Right lobe of liver (tissue), 6 donors: ENCODE results near the gene PRKAR1B. TPM values are rescaled to one million over a fixed set of nuclear protein-coding genes. Genes with fewer than 3 reads are reported as not detected.

Source experiments
- ATAC-seq, 4 donors: fragments of 200-7000 bp; cut with Tn5 transposase; one replicate each; pipeline ENCODE4 v1.9.1; 2020; ENCODE audit warnings: mild to moderate bottlenecking in 4 of 4, moderate library complexity in 4 of 4
- DNase-seq, 3 donors: peaks; one replicate each; pipeline ENCODE4 v3.0.0-alpha.2; 2020
- H3K27ac ChIP-seq, 3 donors: fragments of 200-600 bp; one replicate each; pipeline ENCODE4 v1.8.0; 2022
- H3K27me3 ChIP-seq, 2 donors: fragments of 200-600 bp; one replicate each; pipeline ENCODE4 v1.8.0; 2022
- H3K36me3 ChIP-seq, 4 donors: fragments of 200-600 bp; sonication (generic) in 1 of 4; one replicate each; pipeline versions ENCODE4 v1.5.1 to v1.8.0; 2017 to 2022; ENCODE audit warnings: control low read depth in 1 of 4
- H3K4me1 ChIP-seq, 4 donors: fragments of 200-600 bp; sonication (generic) in 1 of 4; one replicate each; pipeline versions ENCODE4 v1.5.1 to v1.8.0; 2017 to 2022; ENCODE audit warnings: control low read depth in 1 of 4
- H3K4me3 ChIP-seq, 3 donors: fragments of 200-600 bp; one replicate each; pipeline ENCODE4 v1.8.0; 2022
- H3K9me3 ChIP-seq, 4 donors: fragments of 200-600 bp; sonication (generic) in 1 of 4; one replicate each; pipeline versions ENCODE4 v1.5.1 to v1.8.0; 2017 to 2022; ENCODE audit warnings: control low read depth in 1 of 4
- POLR2A ChIP-seq: fragments of 450-650 bp; IDR thresholded peaks from one replicate; pipeline ENCODE4 v1.6.1; 2017; ENCODE audit warnings: antibody characterized with exemption, mild to moderate bottlenecking
- WGBS: methylation state at CpG from one replicate; pipeline ENCODE4 v1.1.6; 2018; ENCODE audit warnings: low coverage, low lambda C conversion rate; ENCODE audit not compliant: insufficient coverage; ENCODE audit errors: missing lambda C conversion rate; 5-methylcytosine and 5-hydroxymethylcytosine counted together
- intact Hi-C, 2 donors: fragments of 100-400 bp; cut with DNase I; formaldehyde crosslinking; loops; one replicate each; pipeline versions ENCODE4 v1.11.2 to v1.14.1; 2022
- total RNA-seq, 6 experiments: library from RNA; depleted of rRNA in 2 of 6; stranded (reverse); fragments of >200 nt in 2 of 6; fragmentation: NEBNext Ultra II Directional in 3 of 6; extraction: Animal tissue kit (Norgen Biotek cat#: 25700) in 3 of 6; gene quantifications; one replicate each; pipeline versions ENCODE4 v1.1.0 to v1.2.4, GENCODE V29; 2016 to 2023
- TF ChIP-seq, protein P1 (sequence below), 4 donors: fragments of 200-600 bp in 3 of 4; fragments of 450-650 bp in 1 of 4; IDR thresholded peaks; one replicate each; pipeline versions ENCODE4 v1.5.1 to v1.8.0; 2016 to 2022; ENCODE audit warnings: antibody characterized with exemption in 4 of 4, mild to moderate bottlenecking in 2 of 4
- donor health status: DM: no; HTN: yes; CAD: no.
- donor health status: DM: no; HTN: no; CAD: no.
- donor health status: DM: no; HTN: no; CAD: no.
- donor health status: DM: no; HTN: yes; CAD: no.
- donor health status: DM: no; HTN: yes; CAD: no.

PRKAR1B gene
- total RNA-seq, 6 experiments from 2014 or later: 4.7 to 20.8 (median 11.3) TPM

DNA sequence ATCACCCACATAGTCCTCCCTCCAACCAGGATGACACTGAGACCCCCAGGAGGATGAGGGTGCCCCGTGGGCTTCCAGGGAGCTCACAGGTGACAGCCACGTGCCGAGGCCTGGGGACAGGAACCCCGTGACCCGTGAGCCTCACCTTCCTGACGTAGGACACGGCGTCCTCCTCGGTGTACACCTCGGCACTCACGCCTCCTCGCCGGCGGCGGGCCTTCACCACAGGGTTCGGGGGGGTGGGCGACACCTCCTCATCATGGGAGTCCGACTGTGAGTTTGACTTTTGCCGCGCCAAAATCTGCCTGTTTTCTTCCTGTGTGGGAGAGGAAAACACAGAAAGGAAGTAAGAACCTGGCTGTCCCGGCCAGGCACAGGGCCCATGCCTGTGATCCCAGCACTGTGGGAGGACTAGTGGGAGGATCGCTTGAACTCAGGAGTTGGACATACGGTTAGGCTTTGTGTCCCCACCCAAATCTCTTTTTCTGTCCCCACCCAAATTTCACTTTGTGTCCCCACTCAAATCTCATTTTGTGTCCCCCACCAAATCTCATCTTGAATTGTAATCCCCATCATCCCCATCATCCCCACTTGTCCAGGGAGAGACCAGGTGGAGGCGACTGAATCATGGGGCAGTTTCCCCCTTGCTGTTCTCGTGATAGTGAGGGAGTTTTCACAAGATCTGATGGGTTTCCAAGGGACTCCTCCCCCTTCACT, 46.5 kb downstream of the PRKAR1B start:
- no peak overlapping the region for H3K27ac ChIP-seq
- H3K27me3 ChIP-seq: no peaks in the 10 kb centered on the region
- intact Hi-C loops: no loop called here
- no peaks in the 10 kb centered on the region for H3K4me1 ChIP-seq
- no peaks in the 10 kb centered on the region for H3K36me3 ChIP-seq
- 94% methylated on average over 9 of the region's 25 CpGs for WGBS
- TF ChIP-seq, protein P1, sequence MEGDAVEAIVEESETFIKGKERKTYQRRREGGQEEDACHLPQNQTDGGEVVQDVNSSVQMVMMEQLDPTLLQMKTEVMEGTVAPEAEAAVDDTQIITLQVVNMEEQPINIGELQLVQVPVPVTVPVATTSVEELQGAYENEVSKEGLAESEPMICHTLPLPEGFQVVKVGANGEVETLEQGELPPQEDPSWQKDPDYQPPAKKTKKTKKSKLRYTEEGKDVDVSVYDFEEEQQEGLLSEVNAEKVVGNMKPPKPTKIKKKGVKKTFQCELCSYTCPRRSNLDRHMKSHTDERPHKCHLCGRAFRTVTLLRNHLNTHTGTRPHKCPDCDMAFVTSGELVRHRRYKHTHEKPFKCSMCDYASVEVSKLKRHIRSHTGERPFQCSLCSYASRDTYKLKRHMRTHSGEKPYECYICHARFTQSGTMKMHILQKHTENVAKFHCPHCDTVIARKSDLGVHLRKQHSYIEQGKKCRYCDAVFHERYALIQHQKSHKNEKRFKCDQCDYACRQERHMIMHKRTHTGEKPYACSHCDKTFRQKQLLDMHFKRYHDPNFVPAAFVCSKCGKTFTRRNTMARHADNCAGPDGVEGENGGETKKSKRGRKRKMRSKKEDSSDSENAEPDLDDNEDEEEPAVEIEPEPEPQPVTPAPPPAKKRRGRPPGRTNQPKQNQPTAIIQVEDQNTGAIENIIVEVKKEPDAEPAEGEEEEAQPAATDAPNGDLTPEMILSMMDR (IDR thresholded peaks at IDR 0.05): no peak
- no peak for TF ChIP-seq POLR2A
- H3K4me3 ChIP-seq: no peak overlapping the region
- DNase-seq (peak in 1 of 3 donors; percentile 35), ATAC-seq (no peak)
- peaks cover 0 to 3% (median 0%) of the 10 kb centered on the region in 4 donors for H3K9me3 ChIP-seq

- no peak for TF ChIP-seq POLR2A
- TF ChIP-seq, protein P1 (IDR thresholded peaks at IDR 0.05): no peak
- H3K4me3 ChIP-seq: no peak overlapping the region
- 100% methylated on average over 5 of the region's 23 CpGs for WGBS
Measured at GRCh38 chr7:676972-677385, 50.1 kb downstream of the PRKAR1B start.

DNA sequence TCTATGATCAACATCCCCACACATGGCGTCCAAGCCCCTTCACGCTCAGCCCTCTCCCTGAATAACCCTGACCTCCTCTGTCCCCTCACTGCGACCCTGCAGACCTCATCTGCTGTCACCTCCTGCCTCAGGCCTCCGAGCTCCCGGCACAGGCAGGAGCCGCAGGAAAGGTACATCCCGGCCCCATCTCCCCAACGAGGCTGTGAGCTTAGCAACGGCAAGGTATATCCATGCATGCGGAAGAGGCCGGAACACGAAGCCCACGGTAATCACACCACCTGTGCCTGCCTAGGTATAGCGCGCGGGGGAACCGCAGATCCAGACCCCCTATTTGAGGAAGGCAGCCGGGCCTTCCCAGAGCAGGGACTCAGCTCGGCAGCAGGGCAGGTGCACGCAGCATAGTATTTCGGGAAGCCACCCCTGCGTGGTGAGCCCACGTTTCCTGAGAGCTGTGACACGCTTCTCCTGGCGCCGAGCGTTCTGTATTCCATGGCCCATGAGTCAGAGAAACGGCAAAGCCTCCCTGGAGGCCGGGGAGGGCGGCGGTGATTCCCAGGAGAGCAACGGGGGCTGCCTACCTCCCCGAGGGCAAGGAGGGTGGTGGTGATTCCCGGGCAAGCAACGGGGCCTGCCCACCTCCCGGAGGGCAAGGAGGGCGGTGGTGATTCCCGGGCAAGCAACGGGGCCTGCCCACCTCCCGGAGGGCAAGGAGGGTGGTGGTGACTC, 50.7 kb downstream of the PRKAR1B start:
- H3K27ac ChIP-seq: no peak overlapping the region
- 92% methylated on average over 19 of the region's 40 CpGs for WGBS
- no peaks in the 10 kb centered on the region for H3K4me1 ChIP-seq
- intact Hi-C loops: no loop called here
- TF ChIP-seq, protein P1 (IDR thresholded peaks at IDR 0.05): no peak
- TF ChIP-seq POLR2A: no peak
- DNase-seq (peak in 1 of 3 donors; percentile 37), ATAC-seq (no peak)
- no peak overlapping the region for H3K4me3 ChIP-seq
- no peaks in the 10 kb centered on the region for H3K27me3 ChIP-seq
- no peaks in the 10 kb centered on the region for H3K36me3 ChIP-seq
- no peaks in the 10 kb centered on the region for H3K9me3 ChIP-seq

More at GRCh38 chr7:676972-677385, 50.1 kb downstream of the PRKAR1B start:
- DNase-seq: peak in 1 of 3 donors; percentile 39
- no peak for ATAC-seq
- no peaks in the 10 kb centered on the region for H3K36me3 ChIP-seq
- H3K9me3 ChIP-seq: no peaks in the 10 kb centered on the region
- no peak overlapping the region for H3K27ac ChIP-seq
- no peaks in the 10 kb centered on the region for H3K27me3 ChIP-seq
- H3K4me1 ChIP-seq: no peaks in the 10 kb centered on the region
- intact Hi-C loops: no loop called here

DNA sequence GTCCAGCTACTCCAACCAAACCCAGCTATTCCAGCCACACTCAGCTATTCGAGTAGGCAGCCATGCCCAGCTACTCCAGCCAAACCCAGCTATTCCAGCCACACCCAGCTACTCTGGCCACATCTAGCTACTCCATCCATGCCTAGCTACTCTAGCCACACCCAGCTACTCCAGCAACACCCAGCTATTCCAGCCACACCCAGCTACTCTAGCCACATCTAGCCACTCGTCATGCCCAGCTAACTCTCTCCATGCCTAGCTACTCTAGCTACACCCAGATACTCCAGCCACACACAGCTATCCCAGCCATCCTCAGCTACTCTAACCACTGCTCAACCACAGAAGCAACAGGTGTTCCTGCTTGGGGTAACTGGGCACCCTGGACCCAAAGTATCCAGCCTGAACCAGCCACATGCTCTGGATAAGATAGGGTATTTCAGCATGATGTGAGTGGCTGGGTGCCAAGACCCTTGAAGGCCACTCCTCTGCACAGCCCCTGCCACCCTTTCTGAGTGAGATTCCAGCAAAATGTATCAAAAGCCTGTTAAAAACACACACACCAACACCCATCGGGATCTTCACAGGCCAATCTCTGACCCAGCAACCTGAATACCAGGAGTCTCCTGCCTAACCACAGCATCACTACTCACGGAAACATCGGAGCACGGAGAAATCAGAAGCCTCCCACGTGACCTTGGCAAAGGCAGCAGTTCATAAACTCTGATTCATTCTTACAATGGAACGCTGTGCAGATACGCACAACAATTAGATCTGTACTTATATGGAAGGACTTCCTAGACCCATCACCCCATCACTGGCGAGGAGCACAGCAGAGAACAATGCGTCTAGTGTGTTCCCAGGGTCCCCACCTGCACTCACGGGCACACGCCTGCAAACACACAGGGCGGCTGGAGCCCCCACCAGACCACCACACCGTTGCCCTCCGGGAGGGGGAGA, 52.3 kb downstream of the PRKAR1B start:
- TF ChIP-seq, protein P1 (IDR thresholded peaks at IDR 0.05): no peak
- TF ChIP-seq POLR2A: no peak
- 91% methylated on average over 14 of the region's 16 CpGs for WGBS
- ATAC-seq (no peak), DNase-seq (peak in 1 of 3 donors; percentile 10)
- no peaks in the 10 kb centered on the region for H3K27me3 ChIP-seq
- H3K27ac ChIP-seq: no peak overlapping the region
- H3K4me1 ChIP-seq: no peaks in the 10 kb centered on the region
- intact Hi-C loops: no loop called here
- H3K4me3 ChIP-seq: no peak overlapping the region
- H3K9me3 ChIP-seq: no peaks in the 10 kb centered on the region
- H3K36me3 ChIP-seq: no peaks in the 10 kb centered on the region
